Trophoblast cell (in vitro differentiated cells and primary cell): Measurements from ENCODE around the gene PHACTR1.

ENCODE experiments used
- DNase-seq, 2 donors: peaks; one replicate each; pipeline ENCODE4 v3.0.0-alpha.2; 2016
- H2AFZ ChIP-seq: 2 replicates; pipeline ENCODE4 v1.6.1; 2013; ENCODE audit warnings: low read length, moderate library complexity, mild to moderate bottlenecking; ENCODE audit not compliant: insufficient read depth, poor library complexity
- H2AK5ac ChIP-seq: 2 replicates; pipeline ENCODE4 v1.6.1; 2013; ENCODE audit warnings: mild to moderate bottlenecking, low read length
- H2BK120ac ChIP-seq: 2 replicates; pipeline ENCODE4 v1.6.1; 2013; ENCODE audit warnings: low read length, mild to moderate bottlenecking, moderate library complexity; ENCODE audit not compliant: insufficient read depth, poor library complexity
- H2BK12ac ChIP-seq: 2 replicates; pipeline ENCODE4 v1.6.1; 2013; ENCODE audit warnings: mild to moderate bottlenecking, low read length, moderate library complexity
- H2BK5ac ChIP-seq: 2 replicates; pipeline ENCODE4 v1.6.1; 2013; ENCODE audit warnings: low read length, low read depth, moderate library complexity, mild to moderate bottlenecking; ENCODE audit not compliant: poor library complexity
- H3K14ac ChIP-seq: 2 replicates; pipeline ENCODE4 v1.6.1; 2013; ENCODE audit warnings: mild to moderate bottlenecking, low read length
- H3K18ac ChIP-seq: 2 replicates; pipeline ENCODE4 v1.6.1; 2013; ENCODE audit warnings: mild to moderate bottlenecking, low read length
- H3K23ac ChIP-seq: 2 replicates; pipeline ENCODE4 v1.6.1; 2013; ENCODE audit warnings: low read length
- H3K27ac ChIP-seq: 2 replicates; pipeline ENCODE4 v1.5.1; 2013; ENCODE audit warnings: low read depth, mild to moderate bottlenecking, inconsistent platforms, low read length, moderate library complexity
- H3K27me3 ChIP-seq: 2 replicates; pipeline ENCODE4 v1.6.1; 2013; ENCODE audit warnings: inconsistent platforms, mild to moderate bottlenecking, low read length, moderate library complexity; ENCODE audit not compliant: insufficient read depth
- H3K36me3 ChIP-seq, 2 experiments: 1 replicate in 1 of 2; 2 replicates in 1 of 2; pipeline ENCODE4 v1.6.1; 2013; ENCODE audit warnings: low read length in 2 of 2, mild to moderate bottlenecking in 2 of 2, moderate library complexity in 1 of 2; ENCODE audit not compliant: insufficient read depth in 2 of 2, control insufficient read depth in 1 of 2
- H3K4ac ChIP-seq: 2 replicates; pipeline ENCODE4 v1.6.1; 2013; ENCODE audit warnings: low read depth, mild to moderate bottlenecking, low read length, moderate library complexity
- H3K4me1 ChIP-seq, 2 experiments: 1 replicate in 1 of 2; 2 replicates in 1 of 2; pipeline ENCODE4 v1.6.1; 2013; ENCODE audit warnings: low read length in 2 of 2, mild to moderate bottlenecking in 2 of 2, moderate library complexity in 1 of 2; ENCODE audit not compliant: insufficient read depth in 2 of 2, control insufficient read depth in 1 of 2
- H3K4me2 ChIP-seq: 2 replicates; pipeline ENCODE4 v1.6.1; 2013; ENCODE audit warnings: inconsistent platforms, mild to moderate bottlenecking, low read length, moderate library complexity
- H3K4me3 ChIP-seq: 2 replicates; pipeline ENCODE4 v1.5.1; 2013; ENCODE audit warnings: mild to moderate bottlenecking, low read depth, low read length, inconsistent platforms
- H3K79me1 ChIP-seq: one replicate; pipeline ENCODE4 v1.6.1; 2013; ENCODE audit warnings: low read length
- H3K79me2 ChIP-seq: 2 replicates; pipeline ENCODE4 v1.6.1; 2013; ENCODE audit warnings: low read length, mild to moderate bottlenecking; ENCODE audit not compliant: control insufficient read depth, insufficient read depth, poor library complexity
- H3K9ac ChIP-seq: 2 replicates; pipeline ENCODE4 v1.6.1; 2013; ENCODE audit warnings: mild to moderate bottlenecking, low read length
- H3K9me3 ChIP-seq: 2 replicates; pipeline ENCODE4 v1.6.1; 2013; ENCODE audit warnings: low read depth, mild to moderate bottlenecking, control low read depth, inconsistent platforms, low read length; ENCODE audit not compliant: insufficient read depth
- H4K12ac ChIP-seq: 2 replicates; pipeline ENCODE4 v1.6.1; 2013; ENCODE audit warnings: low read depth, mild to moderate bottlenecking, low read length, moderate library complexity
- H4K8ac ChIP-seq: 2 replicates; pipeline ENCODE4 v1.6.1; 2013; ENCODE audit warnings: low read depth, mild to moderate bottlenecking, low read length, moderate library complexity
- H4K91ac ChIP-seq: one replicate; pipeline ENCODE4 v1.6.1; 2013; ENCODE audit warnings: low read depth, mild to moderate bottlenecking, low read length, moderate library complexity
- whole genome bisulfite sequencing: extraction: QIAGEN DNeasy Blood & Tissue Kit; methylation state at CpG from one replicate; pipeline ENCODE4 v1.1.7; 2013; ENCODE audit warnings: missing lambda C conversion rate; ENCODE audit not compliant: insufficient read length, insufficient coverage; ENCODE audit errors: extremely low coverage; 5-methylcytosine and 5-hydroxymethylcytosine counted together

The PHACTR1 gene

GRCh38 chr6:12815089-12815488 lies 98.5 kb downstream of the PHACTR1 start:
- Histone ChIP-seq H3K27ac (no peak overlapping the region), H3K36me3 (no peaks in the 10 kb centered on the region), H2BK5ac (no peak overlapping the region), H3K27me3 (no peaks in the 10 kb centered on the region), H3K4me2 (no peak overlapping the region), H3K9ac (no peak overlapping the region), H3K79me2 (no peaks in the 10 kb centered on the region), H2AFZ (no peak overlapping the region), H3K18ac (no peak overlapping the region), H3K23ac (no peak overlapping the region), H2BK120ac (no peak overlapping the region), H3K4me3 (no peak overlapping the region), H2BK12ac (no peak overlapping the region), H4K8ac (no peak overlapping the region), H4K12ac (no peak overlapping the region), H3K14ac (no peak overlapping the region), H3K4ac (no peak overlapping the region), H3K79me1 (no peaks in the 10 kb centered on the region), H4K91ac (no peak overlapping the region), H3K4me1 (peaks cover 0 to 4% of the 10 kb centered on the region in 2 experiments), H2AK5ac (no peak overlapping the region), H3K9me3 (no peaks in the 10 kb centered on the region)
- no peak for DNase-seq
- no CpG with 5 or more reads among the region's 2 CpGs for WGBS

- H3K4me2 ChIP-seq = no peak overlapping the region
- H3K4me1 ChIP-seq = peaks cover 0 to 4% of the 10 kb centered on the region in 2 experiments
- no peak overlapping the region for H3K4me3 ChIP-seq
- no peak overlapping the region for H3K23ac ChIP-seq
- H3K18ac ChIP-seq = no peak overlapping the region
- H2BK5ac ChIP-seq = no peak overlapping the region
- H2AFZ ChIP-seq = no peak overlapping the region
- no peaks in the 10 kb centered on the region for H3K79me2 ChIP-seq
- no peak overlapping the region for H4K12ac ChIP-seq
- H3K9me3 ChIP-seq = no peaks in the 10 kb centered on the region
- no peak overlapping the region for H2BK120ac ChIP-seq
- no peaks in the 10 kb centered on the region for H3K79me1 ChIP-seq
- H3K9ac ChIP-seq = no peak overlapping the region
- H4K91ac ChIP-seq = no peak overlapping the region
- H3K14ac ChIP-seq = no peak overlapping the region
- no peaks in the 10 kb centered on the region for H3K27me3 ChIP-seq
- H2AK5ac ChIP-seq = no peak overlapping the region
- peak in 1 of 2 donors; percentile 6 for DNase-seq
- H2BK12ac ChIP-seq = no peak overlapping the region
- no peaks in the 10 kb centered on the region for H3K36me3 ChIP-seq
- H4K8ac ChIP-seq = no peak overlapping the region
- H3K4ac ChIP-seq = no peak overlapping the region
- H3K27ac ChIP-seq = no peak overlapping the region
- WGBS = no CpG with 5 or more reads among the region's 4 CpGs
Measured at GRCh38 chr6:12815884-12816600, 99.5 kb downstream of the PHACTR1 start.

- no peak overlapping the region for H3K14ac ChIP-seq
- H3K27me3 ChIP-seq = no peaks in the 10 kb centered on the region
- no peak overlapping the region for H3K4me3 ChIP-seq
- no peak overlapping the region for H3K4me2 ChIP-seq
- H3K9me3 ChIP-seq = no peaks in the 10 kb centered on the region
- no peak overlapping the region for H3K23ac ChIP-seq
- no peak overlapping the region for H3K27ac ChIP-seq
- no peak overlapping the region for H3K9ac ChIP-seq
- H2BK5ac ChIP-seq = no peak overlapping the region
- no peaks in the 10 kb centered on the region for H3K79me1 ChIP-seq
- no peak overlapping the region for H2BK12ac ChIP-seq
- H2AK5ac ChIP-seq = no peak overlapping the region
- no peak overlapping the region for H2AFZ ChIP-seq
- no peak overlapping the region for H4K12ac ChIP-seq
- H3K79me2 ChIP-seq = no peaks in the 10 kb centered on the region
- H3K18ac ChIP-seq = no peak overlapping the region
- H3K36me3 ChIP-seq = no peaks in the 10 kb centered on the region
- no peak overlapping the region for H4K8ac ChIP-seq
- no peak overlapping the region for H4K91ac ChIP-seq
- no peak for DNase-seq
- H3K4me1 ChIP-seq = peaks cover 0 to 4% of the 10 kb centered on the region in 2 experiments
- no peak overlapping the region for H2BK120ac ChIP-seq
- no CpG with 5 or more reads among the region's 1 CpG for WGBS
- no peak overlapping the region for H3K4ac ChIP-seq
Measured at GRCh38 chr6:12818324-12818723, 101.8 kb downstream of the PHACTR1 start.

GRCh38 chr6:12823847-12824246 lies 107.3 kb downstream of the PHACTR1 start:
- Histone ChIP-seq H3K79me1 (no peaks in the 10 kb centered on the region), H2BK12ac (no peak overlapping the region), H3K4ac (no peak overlapping the region), H2AFZ (no peak overlapping the region), H3K79me2 (no peaks in the 10 kb centered on the region), H3K27ac (no peak overlapping the region), H2BK120ac (no peak overlapping the region), H3K36me3 (no peaks in the 10 kb centered on the region), H4K12ac (no peak overlapping the region), H3K4me2 (no peak overlapping the region), H4K91ac (no peak overlapping the region), H4K8ac (no peak overlapping the region), H3K18ac (no peak overlapping the region), H2BK5ac (no peak overlapping the region), H2AK5ac (no peak overlapping the region), H3K23ac (no peak overlapping the region), H3K9me3 (no peaks in the 10 kb centered on the region), H3K27me3 (no peaks in the 10 kb centered on the region), H3K4me1 (no peaks in the 10 kb centered on the region), H3K14ac (no peak overlapping the region), H3K9ac (no peak overlapping the region), H3K4me3 (no peak overlapping the region)
- DNase-seq = no peak
- no CpG with 5 or more reads among the region's 8 CpGs for WGBS
